GM18498 (cell line): ENCODE data around the gene APELA.
"Not testable (repeated sequence)": the region's sequence is repeated elsewhere in the genome, so short reads cannot be mapped to it uniquely, and the experiment has no call there.

Experiments used
- ATAC-seq: cut with Tn5 transposase; IDR thresholded peaks from one replicate; pipeline ENCODE4 v1.9.1; 2021; ENCODE audit warnings: mild to moderate bottlenecking, moderate library complexity; ENCODE audit not compliant: unreplicated experiment

APELA gene

DNA sequence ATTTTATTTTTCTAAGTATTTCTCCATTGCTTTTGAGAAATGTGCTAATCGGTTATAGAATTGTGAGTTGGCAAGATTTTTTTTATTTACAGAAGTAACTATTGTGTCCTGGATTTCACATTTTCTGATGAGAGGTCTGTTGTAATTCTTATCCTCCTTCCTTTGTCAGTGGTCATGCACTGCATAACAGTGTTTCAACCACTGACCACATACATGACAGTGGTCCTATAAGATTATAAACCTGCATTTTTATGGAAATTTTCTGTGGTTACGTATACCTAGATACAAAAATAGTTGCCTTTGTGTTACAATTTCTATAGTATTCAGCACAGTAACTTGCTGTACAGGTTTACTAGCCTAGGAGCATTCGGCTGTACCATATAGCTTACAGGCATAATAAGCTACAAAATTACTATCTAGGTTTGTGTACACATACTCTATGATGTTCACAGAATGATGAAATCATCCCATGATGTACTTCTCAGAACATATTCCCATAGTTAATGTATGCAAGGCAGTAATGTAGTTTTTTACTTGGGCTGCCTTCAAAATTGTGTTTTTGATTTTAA lies 47.8 kb downstream of the APELA start:
- peak; percentile 56 for ATAC-seq

DNA sequence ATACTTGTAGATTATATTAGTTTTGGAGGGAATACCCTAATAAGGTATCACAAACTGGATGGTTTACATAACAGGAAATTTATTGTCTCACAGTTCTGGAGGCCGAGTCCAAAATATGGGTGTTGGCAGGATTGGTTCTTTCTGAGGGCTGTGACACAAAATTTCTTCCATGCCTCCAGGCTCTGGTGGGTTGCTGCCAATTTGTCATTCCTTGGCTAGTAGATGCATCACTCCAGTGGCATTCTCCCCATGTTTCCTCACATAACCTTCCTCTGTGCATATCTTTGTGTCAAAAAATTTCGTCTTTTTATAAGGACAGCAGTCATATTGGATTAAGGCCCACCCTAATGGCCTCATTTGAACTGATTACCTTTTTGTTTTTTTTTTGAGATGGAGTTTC lies 49.3 kb downstream of the APELA start:
- no peak for ATAC-seq

DNA sequence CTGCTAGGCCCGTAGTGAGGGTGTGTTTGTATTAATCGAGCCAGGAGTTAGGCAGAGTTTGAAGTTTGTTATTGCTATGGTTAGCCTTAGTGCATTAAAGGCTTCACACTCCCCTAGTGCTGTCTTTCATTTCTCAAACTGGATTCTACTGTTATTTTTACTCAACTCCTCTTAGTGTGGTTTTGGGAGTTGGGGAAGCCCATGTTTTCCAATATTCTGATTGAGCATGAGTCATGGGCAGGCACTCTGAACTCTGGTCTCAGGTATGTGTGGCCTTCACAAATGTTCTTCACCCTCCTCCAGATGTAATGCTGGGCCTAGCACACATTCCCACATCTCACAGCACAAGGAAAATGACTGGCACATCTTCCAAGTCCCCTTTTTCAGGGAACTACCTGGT lies 50.1 kb downstream of the APELA start:
- not testable (repeated sequence) for ATAC-seq

DNA sequence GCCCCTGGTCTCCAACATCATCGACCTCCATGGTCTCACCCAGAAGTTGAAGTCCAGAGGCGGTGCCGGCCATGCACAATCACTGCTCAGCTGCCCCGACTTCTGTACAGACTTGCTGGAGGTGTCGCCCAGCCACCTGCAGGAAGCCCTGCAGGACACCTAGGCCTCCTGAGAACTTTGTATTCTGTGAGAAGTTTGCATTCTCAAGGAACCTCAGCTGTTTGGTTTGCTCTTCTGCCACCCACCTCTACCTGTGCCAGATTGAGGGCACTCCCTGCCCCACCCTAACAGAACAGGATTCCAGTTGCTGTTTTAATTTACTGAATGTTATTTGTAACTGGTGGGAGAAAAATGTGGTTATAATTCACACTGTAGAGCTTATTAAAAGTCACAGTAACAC lies 53.7 kb downstream of the APELA start:
- no peak for ATAC-seq

DNA sequence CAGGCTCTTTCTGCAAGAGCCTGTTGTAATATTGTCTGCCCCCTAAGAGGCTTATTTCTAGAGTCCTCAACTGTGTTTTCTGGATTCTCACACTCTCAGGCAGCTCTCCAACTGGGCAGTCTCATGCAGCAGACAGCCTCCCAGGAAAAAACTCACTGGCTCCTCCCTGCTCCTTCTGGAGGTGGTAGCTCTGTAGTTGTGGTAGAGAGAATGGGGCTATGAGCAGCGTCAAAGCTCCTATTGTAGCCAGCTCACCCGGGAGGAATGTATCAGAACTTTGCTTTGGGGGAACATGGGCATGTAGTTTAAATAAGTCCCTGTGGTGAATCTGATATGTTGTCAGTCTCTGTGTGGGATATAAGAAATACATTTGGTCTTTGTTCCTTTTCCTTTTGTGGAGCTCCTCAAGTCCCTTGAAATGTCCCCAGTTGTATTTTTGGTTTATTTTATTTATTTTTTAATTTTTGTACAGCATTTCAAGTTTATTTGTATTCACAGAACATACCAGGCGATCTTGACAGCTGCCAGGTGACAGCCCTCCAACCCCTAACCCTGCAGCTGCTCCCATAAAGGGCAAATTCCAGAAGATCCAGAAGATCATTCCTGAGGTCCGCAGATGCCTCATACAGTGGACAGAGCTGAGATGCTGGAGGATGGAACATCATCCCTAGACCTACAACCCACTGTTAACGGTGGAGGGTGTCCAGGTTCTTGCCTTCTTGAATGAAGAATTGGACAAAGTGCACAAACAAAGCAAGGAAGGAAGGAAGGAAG lies 54.8 kb downstream of the APELA start:
- no peak for ATAC-seq

DNA sequence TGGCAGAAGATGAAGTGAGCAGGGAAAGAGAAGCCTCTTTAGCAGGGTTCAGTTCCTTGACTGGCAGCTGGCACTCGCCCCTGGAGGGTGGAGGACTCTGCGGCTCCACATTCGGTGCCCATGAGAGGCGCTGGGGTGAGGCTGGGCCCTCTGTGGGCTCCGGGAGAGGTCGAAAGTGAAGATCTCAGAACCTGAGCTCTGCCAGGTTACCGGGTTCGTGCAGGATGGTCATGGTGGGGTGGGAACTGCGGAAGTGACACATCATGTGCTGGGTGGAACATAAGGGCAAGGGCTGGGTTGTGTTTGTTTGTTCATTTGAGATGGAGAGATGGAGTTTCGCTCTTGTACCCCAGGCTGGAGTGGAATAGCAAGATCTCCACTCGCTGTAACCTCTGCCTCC lies 56.3 kb downstream of the APELA start:
- no peak for ATAC-seq

DNA sequence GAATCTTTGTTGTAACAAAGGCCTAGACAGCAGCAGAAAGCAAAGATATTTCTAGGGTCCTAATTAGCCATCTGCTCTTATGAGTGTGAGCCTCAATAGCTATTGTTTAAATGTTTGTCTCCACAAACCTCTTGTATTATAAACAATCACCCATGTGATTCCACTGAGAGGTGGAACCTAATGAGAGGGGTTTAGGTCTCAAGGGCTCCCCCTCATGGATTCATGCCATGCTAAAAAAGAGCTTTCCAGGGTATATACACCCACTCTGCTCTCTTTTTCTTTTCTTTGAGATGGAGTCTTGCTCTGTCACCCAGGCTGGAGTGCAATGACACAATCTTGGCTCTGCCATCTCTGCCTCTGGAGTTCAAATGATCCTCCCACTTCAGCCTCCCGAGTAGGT lies 58.4 kb downstream of the APELA start:
- ATAC-seq = peak; percentile 68

DNA sequence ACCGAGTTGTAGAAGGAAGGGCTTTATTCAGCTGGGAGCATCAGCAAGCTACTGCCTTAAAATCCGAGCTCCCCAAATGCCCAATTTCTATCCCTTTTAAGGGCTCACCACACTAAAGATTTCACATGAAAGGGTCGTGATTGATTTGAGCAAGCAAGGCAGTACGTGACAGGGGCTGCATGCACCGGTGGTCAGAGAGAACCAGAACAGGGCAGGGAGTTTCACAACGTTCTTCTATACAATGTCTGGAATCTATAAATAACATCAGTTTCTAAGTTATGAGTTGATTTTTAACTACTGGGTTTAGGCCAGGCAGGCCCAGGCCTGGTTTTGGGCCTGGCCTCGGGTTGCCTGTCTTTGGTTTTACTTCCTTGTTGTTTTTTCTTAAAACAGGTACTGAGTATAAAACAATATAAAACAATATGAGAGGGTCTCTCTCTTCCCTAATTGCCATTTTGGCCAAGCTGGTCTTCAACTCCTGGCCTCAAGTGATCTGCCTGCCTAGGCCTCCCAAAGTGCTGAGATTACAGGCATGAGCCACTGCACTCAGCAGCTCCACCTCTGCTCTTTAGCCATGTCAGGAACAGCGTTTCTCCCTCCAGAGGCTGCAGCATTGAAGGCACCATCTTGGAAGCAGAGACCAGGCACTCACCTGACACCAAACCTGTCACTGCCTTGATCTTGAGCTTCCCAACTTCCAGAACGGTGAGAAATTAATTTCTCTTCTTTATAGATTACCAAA lies 59.1 kb downstream of the APELA start:
- ATAC-seq = peak; percentile 62

DNA sequence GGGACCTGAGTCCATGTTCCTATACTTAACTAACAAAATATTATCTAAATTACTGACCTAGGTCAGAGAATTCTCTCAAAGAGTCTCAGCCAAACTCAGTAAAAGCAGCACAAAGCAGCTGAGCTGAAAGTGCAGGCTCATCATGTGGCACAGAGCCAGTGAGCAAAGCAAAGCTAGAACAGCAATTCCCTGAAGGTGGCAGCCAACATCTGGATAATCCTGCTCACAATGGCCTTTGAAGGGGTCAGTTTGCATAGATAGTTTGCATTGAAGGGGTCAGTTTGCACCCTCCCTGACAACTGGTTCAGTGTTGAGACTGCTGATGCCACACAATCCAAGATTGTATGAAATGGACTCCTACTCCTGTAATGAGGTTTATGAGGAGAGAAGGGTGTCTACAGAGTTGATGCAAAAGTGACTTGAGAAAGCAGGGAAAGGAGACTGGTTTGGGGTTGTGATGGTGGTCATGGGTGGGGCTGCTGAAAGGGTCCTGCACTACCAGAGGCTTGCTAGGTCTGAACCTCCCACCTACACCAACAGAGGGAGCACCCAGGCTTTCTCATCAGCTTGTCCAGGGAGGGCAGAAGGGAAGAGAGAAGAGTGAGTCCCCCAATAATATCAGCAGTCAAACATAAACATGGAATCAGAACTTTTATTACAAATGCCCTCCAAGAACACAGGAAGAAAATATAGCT lies 60.7 kb downstream of the APELA start:
- ATAC-seq = peak; percentile 54

DNA sequence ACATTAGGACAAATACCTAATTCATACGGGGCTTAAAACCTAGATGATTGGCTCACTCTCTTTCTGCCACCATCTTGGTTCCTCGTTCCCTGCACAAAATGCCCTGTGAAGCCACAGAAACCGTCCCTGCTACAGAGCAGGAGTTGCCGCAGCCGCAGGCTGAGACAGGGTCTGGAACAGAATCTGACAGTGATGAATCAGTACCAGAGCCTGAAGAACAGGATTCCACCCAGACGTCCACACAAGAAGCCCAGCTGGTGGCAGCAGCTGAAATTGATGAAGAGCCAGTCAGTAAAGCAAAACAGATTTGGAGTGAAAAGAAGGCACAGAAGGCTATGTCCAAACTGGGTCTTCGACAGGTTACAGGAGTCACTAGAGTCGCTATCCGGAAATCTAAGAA lies 66.2 kb downstream of the APELA start:
- ATAC-seq = no peak

DNA sequence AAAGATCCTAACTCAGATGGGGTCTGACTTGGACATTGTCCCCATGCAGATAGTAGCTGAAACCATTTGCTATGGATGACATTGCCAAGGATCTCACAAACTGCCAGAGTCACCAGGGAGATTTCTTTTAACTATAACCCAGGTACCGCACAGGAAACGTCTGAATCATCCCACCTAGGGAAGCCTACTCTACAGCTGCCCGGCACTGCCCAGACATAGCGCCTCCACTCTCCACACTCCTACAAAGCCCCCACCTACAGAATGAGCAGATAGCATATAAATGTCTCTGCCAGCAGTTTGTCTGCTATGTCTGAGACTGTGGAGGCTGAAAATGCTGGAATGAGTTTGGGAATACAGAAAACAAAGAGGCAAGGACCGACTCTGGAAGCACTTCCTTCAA lies 68.2 kb downstream of the APELA start:
- no peak for ATAC-seq

DNA sequence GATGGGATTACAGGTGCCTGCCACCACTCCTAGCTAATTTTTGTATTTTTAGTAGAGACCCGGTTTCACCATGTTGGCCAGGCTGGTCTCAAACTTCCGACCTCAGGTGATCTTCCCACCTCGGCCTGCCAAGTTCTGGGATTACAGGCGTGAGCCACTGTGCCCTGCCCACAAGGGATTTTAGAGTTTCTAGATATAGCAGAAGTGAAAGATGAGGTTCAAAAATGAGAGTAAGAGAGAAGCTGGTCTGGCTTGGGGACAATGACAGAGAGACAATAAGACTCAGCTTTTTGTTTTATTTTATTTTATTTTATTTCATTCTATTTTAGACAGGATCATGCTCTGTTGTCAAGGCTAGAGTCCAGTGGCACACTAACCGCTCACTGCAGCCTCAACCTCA lies 69.8 kb downstream of the APELA start:
- peak; percentile 41 for ATAC-seq
